C4-2B (cell line): ENCODE results near the gene TRAF3.

ENCODE experiments used
- CTCF ChIP-seq: fragments of 450-650 bp; conservative IDR thresholded peaks from 2 replicates; pipeline ENCODE4 v1.5.1; 2017; ENCODE audit warnings: mild to moderate bottlenecking
- ZFX ChIP-seq: fragments of 450-650 bp; IDR thresholded peaks from 2 replicates; pipeline ENCODE4 v1.6.1; 2017

- TF ChIP-seq CTCF = no peak
- no peak for TF ChIP-seq ZFX
Measured at GRCh38 chr14:102938191-102938590, 160.9 kb downstream of the TRAF3 start.
